ENCODE results near the gene FOXN3. TPM values are rescaled to one million over a fixed set of nuclear protein-coding genes. Genes with fewer than 3 reads are reported as not detected.
A peak's percentile ranks its signal among the peaks of the same experiment; 100 is the strongest.

Gene FOXN3
- total and polyA plus RNA-seq, 2 donors (not counting 3 experiments of a cell fraction or from before 2014, with no cell fraction given): 16.9 to 41.8 TPM

DNA sequence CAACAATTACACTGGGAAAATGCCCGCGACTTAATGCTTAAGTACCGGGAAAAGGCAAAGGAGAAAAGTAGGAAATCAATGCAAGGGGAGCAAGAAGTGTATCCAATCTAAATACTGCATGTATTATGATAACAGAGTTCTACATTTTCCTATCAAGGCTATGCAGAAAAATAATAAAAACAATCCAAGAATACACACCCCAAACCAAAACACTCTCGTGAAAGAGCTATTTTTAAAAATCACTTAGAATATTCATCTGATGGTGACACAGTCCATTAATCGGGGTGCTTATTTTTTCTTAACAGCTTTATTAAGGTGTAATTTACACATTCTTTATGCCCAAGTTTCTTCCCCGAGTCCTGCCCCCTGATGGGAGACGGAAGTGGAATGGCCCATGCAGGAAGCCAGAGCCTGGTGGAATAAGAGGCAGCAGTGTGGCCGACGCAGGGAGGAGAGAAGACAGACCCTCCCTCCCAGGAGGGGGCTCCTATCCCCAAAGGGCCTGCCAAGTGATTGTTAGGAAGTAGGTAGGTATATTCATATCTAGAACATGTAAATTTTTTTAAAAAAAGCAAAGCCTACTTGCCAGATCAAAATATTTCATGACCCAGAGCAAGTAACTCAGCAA, 174.3 kb downstream of the FOXN3 start:
- no peaks in the 10 kb centered on the region for H3K27me3 ChIP-seq (ENCODE audit: control insufficient read depth in 2 of 2, insufficient read depth in 2 of 2, low read length in 2 of 2)
- peaks cover 17% of the 10 kb centered on the region for H3K4me1 ChIP-seq (ENCODE audit: control insufficient read depth, extremely low read depth, insufficient read depth, low read length)
- POLR2A ChIA-PET: no interaction called here
- intact Hi-C loops (cut with micrococcal nuclease): loop anchor here (2.0 to 5.0 kb wide), 3 partner anchors 175 to 675 kb away; partner anchors contain the start of gene FOXN3
- DNase-seq (ENCODE audit: low read depth, low spot score) (peak; percentile 30), FAIRE-seq (no peak)
- no peaks in the 10 kb centered on the region for H3K9me3 ChIP-seq (replicated peaks; ENCODE audit: control insufficient read depth, insufficient read depth, low read length)
- BruUV-seq (replicated peaks): no TSS peak
- dilution Hi-C loops (cut with MboI; ENCODE audit: extremely low pct_ligation_motif_present, low sequenced_read_pairs): no loop called here
- H3K9ac ChIP-seq (replicated peaks; ENCODE audit: extremely low read depth, insufficient read depth, low read length): no peak overlapping the region
- TF ChIP-seq EZH2 (IDR thresholded peaks at IDR 0.05; ENCODE audit: borderline replicate concordance, low read depth, low read length, severe bottlenecking) (no peak), FOS (IDR thresholded peaks at IDR 0.05; ENCODE audit: borderline replicate concordance, insufficient read depth, low read length) (no peak), POLR2A (IDR thresholded peaks at IDR 0.05; ENCODE audit: low read depth, low read length) (no peak), MYC (IDR thresholded peaks at IDR 0.05; ENCODE audit: low read depth, low read length) (no peak), GATA2 (IDR thresholded peaks at IDR 0.05; ENCODE audit: insufficient read depth, insufficient read length, low read depth, low read length) (no peak)
- TF ChIP-seq, protein P1, sequence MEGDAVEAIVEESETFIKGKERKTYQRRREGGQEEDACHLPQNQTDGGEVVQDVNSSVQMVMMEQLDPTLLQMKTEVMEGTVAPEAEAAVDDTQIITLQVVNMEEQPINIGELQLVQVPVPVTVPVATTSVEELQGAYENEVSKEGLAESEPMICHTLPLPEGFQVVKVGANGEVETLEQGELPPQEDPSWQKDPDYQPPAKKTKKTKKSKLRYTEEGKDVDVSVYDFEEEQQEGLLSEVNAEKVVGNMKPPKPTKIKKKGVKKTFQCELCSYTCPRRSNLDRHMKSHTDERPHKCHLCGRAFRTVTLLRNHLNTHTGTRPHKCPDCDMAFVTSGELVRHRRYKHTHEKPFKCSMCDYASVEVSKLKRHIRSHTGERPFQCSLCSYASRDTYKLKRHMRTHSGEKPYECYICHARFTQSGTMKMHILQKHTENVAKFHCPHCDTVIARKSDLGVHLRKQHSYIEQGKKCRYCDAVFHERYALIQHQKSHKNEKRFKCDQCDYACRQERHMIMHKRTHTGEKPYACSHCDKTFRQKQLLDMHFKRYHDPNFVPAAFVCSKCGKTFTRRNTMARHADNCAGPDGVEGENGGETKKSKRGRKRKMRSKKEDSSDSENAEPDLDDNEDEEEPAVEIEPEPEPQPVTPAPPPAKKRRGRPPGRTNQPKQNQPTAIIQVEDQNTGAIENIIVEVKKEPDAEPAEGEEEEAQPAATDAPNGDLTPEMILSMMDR (IDR thresholded peaks at IDR 0.05; ENCODE audit: extremely low read depth in 1 of 2, insufficient read depth in 1 of 2, low read depth in 1 of 2, low read length in 2 of 2): no peak
- no peaks in the 10 kb centered on the region for H3K79me2 ChIP-seq (ENCODE audit: control insufficient read depth, insufficient read depth, low read length)
- CTCF ChIA-PET: interaction anchor here (0.9 to 1.9 kb wide), 2 partner anchors 12 to 25 kb away, joined by 3 to 4 read pairs; no protein-coding TSS in a partner anchor
- no peak overlapping the region for H3K27ac ChIP-seq (ENCODE audit: insufficient read depth, low read depth, low read length)
- H3K9me1 ChIP-seq (replicated peaks; ENCODE audit: control insufficient read depth, extremely low read depth, insufficient read depth, low read length): peaks cover 6% of the 10 kb centered on the region
- H3K36me3 ChIP-seq (ENCODE audit: control insufficient read depth in 2 of 2, extremely low read depth in 1 of 2, insufficient read depth in 2 of 2, low read length in 2 of 2): peaks cover 0 to 2% of the 10 kb centered on the region in 2 experiments
- H2AFZ ChIP-seq (ENCODE audit: low read depth, low read length): no peak overlapping the region
- no peak overlapping the region for H3K4me2 ChIP-seq (ENCODE audit: insufficient read depth, low read length)
- peaks cover 5% of the 10 kb centered on the region for H4K20me1 ChIP-seq (replicated peaks; ENCODE audit: control insufficient read depth, extremely low read depth, insufficient read depth, low read length)
- H3K4me3 ChIP-seq (replicated peaks in 1 of 3; ENCODE audit: insufficient read depth in 1 of 3, low read depth in 1 of 3, low read length in 3 of 3): no peak overlapping the region
